GM12878 (cell line): Measurements from ENCODE around the gene NRP1.

ENCODE experiments used
- CHD2 ChIP-seq: IDR thresholded peaks from 2 replicates; pipeline ENCODE4 v1.6.1; 2011; ENCODE audit warnings: low read depth, low read length, improper control_type of control experiment, borderline replicate concordance
- EGR1 ChIP-seq, 2 experiments: IDR thresholded peaks; 1 replicate in 1 of 2; 2 replicates in 1 of 2; pipeline ENCODE4 v1.6.1; 2011 to 2012; ENCODE audit warnings: low read depth in 2 of 2, low read length in 2 of 2, borderline replicate concordance in 1 of 2, mild to moderate bottlenecking in 1 of 2, moderate library complexity in 1 of 2
- NFYA ChIP-seq: IDR thresholded peaks from 2 replicates; pipeline ENCODE4 v1.6.1; 2011; ENCODE audit warnings: low read depth, mild to moderate bottlenecking, low read length, improper control_type of control experiment, borderline replicate concordance
- POLR2A ChIP-seq: IDR thresholded peaks from 2 replicates; pipeline ENCODE4 v1.6.1; 2011; ENCODE audit warnings: low read depth, mild to moderate bottlenecking, low read length
- POLR2AphosphoS5 ChIP-seq: IDR thresholded peaks from 2 replicates; pipeline ENCODE4 v1.6.1; 2011; ENCODE audit warnings: mild to moderate bottlenecking, low read length, inconsistent platforms
- RFX5 ChIP-seq: IDR thresholded peaks from 2 replicates; pipeline ENCODE4 v1.6.1; 2011; ENCODE audit warnings: low read depth, low read length, improper control_type of control experiment
- SPI1 ChIP-seq: IDR thresholded peaks from 2 replicates; pipeline ENCODE4 v1.6.1; 2011; ENCODE audit warnings: low read depth, mild to moderate bottlenecking, low read length, moderate library complexity, borderline replicate concordance; ENCODE audit not compliant: insufficient read depth
- TAF1 ChIP-seq: IDR thresholded peaks from 2 replicates; pipeline ENCODE4 v1.6.1; 2011; ENCODE audit warnings: mild to moderate bottlenecking, low read depth, low read length, borderline replicate concordance
- TBL1XR1 ChIP-seq: IDR thresholded peaks from 2 replicates; pipeline ENCODE4 v1.6.1; 2012; ENCODE audit warnings: low read depth, low read length, improper control_type of control experiment
- TF ChIP-seq, protein P1 (sequence below): fragments of 450-650 bp; IDR thresholded peaks from 2 replicates; pipeline ENCODE4 v1.6.1; 2016; ENCODE audit warnings: mild to moderate bottlenecking, moderate library complexity, borderline replicate concordance
- TF ChIP-seq, protein P2 (sequence below), 3 experiments: IDR thresholded peaks in 2 of 3; conservative IDR thresholded peaks in 1 of 3; 2 replicates each; pipeline ENCODE4 v1.5.1; 2011; ENCODE audit warnings: low read depth in 3 of 3, low read length in 3 of 3, mild to moderate bottlenecking in 3 of 3, control low read depth in 2 of 3, moderate library complexity in 2 of 3, inconsistent platforms in 1 of 3, mixed read lengths in 1 of 3; ENCODE audit not compliant: control insufficient read depth in 2 of 3, insufficient read depth in 1 of 3; ENCODE audit errors: extremely low read depth in 1 of 3
- TF ChIP-seq, protein P3 (sequence below): fragments of 450-650 bp; IDR thresholded peaks from 2 replicates; pipeline ENCODE4 v1.6.1; 2017; ENCODE audit warnings: mild to moderate bottlenecking, low read depth, inconsistent platforms; ENCODE audit not compliant: poor library complexity, severe bottlenecking
- TF ChIP-seq, protein P4 (sequence below): fragments of 450-650 bp; formaldehyde crosslinking; IDR thresholded peaks from 2 replicates; pipeline ENCODE4 v1.5.0; 2022; ENCODE audit warnings: mild to moderate bottlenecking, missing genetic modification characterization

DNA sequence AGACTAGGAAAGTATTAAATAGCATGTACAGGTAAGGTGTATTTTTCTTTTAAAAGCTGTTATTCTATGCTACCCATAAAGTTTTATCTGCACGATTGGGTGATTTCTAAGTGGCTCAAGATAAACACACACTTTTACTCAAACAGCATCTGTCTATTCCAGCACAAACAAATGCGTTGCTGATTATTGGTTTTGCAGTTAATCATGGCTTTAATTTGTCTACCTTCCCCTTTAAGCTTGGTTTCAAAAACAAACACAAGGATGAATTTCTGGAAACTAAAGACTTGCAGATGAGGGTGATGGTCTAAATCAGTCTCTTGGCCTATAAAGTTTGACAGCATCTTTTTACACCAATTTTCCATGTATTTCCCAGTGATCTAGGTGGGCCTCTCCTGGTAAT, 94.2 kb downstream of the NRP1 start:
- TF ChIP-seq POLR2A (no peak), RFX5 (no peak), EGR1 (IDR thresholded peaks at IDR 0.05; ENCODE audit: borderline replicate concordance in 1 of 2, low read depth in 2 of 2, low read length in 2 of 2) (no peak), NFYA (no peak), POLR2AphosphoS5 (no peak), SPI1 (no peak), CHD2 (no peak), TBL1XR1 (no peak), TAF1 (no peak)
- TF ChIP-seq, protein P1, sequence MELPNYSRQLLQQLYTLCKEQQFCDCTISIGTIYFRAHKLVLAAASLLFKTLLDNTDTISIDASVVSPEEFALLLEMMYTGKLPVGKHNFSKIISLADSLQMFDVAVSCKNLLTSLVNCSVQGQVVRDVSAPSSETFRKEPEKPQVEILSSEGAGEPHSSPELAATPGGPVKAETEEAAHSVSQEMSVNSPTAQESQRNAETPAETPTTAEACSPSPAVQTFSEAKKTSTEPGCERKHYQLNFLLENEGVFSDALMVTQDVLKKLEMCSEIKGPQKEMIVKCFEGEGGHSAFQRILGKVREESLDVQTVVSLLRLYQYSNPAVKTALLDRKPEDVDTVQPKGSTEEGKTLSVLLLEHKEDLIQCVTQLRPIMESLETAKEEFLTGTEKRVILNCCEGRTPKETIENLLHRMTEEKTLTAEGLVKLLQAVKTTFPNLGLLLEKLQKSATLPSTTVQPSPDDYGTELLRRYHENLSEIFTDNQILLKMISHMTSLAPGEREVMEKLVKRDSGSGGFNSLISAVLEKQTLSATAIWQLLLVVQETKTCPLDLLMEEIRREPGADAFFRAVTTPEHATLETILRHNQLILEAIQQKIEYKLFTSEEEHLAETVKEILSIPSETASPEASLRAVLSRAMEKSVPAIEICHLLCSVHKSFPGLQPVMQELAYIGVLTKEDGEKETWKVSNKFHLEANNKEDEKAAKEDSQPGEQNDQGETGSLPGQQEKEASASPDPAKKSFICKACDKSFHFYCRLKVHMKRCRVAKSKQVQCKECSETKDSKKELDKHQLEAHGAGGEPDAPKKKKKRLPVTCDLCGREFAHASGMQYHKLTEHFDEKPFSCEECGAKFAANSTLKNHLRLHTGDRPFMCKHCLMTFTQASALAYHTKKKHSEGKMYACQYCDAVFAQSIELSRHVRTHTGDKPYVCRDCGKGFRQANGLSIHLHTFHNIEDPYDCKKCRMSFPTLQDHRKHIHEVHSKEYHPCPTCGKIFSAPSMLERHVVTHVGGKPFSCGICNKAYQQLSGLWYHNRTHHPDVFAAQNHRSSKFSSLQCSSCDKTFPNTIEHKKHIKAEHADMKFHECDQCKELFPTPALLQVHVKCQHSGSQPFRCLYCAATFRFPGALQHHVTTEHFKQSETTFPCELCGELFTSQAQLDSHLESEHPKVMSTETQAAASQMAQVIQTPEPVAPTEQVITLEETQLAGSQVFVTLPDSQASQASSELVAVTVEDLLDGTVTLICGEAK = no peak
- TF ChIP-seq, protein P2, sequence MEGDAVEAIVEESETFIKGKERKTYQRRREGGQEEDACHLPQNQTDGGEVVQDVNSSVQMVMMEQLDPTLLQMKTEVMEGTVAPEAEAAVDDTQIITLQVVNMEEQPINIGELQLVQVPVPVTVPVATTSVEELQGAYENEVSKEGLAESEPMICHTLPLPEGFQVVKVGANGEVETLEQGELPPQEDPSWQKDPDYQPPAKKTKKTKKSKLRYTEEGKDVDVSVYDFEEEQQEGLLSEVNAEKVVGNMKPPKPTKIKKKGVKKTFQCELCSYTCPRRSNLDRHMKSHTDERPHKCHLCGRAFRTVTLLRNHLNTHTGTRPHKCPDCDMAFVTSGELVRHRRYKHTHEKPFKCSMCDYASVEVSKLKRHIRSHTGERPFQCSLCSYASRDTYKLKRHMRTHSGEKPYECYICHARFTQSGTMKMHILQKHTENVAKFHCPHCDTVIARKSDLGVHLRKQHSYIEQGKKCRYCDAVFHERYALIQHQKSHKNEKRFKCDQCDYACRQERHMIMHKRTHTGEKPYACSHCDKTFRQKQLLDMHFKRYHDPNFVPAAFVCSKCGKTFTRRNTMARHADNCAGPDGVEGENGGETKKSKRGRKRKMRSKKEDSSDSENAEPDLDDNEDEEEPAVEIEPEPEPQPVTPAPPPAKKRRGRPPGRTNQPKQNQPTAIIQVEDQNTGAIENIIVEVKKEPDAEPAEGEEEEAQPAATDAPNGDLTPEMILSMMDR (IDR thresholded peaks at IDR 0.05 in 2 of 3, conservative IDR thresholded peaks at IDR 0.05 in 1 of 3; ENCODE audit: control insufficient read depth in 2 of 3, extremely low read depth in 1 of 3, insufficient read depth in 1 of 3, low read depth in 3 of 3, low read length in 3 of 3) = no peak
- TF ChIP-seq, protein P3, sequence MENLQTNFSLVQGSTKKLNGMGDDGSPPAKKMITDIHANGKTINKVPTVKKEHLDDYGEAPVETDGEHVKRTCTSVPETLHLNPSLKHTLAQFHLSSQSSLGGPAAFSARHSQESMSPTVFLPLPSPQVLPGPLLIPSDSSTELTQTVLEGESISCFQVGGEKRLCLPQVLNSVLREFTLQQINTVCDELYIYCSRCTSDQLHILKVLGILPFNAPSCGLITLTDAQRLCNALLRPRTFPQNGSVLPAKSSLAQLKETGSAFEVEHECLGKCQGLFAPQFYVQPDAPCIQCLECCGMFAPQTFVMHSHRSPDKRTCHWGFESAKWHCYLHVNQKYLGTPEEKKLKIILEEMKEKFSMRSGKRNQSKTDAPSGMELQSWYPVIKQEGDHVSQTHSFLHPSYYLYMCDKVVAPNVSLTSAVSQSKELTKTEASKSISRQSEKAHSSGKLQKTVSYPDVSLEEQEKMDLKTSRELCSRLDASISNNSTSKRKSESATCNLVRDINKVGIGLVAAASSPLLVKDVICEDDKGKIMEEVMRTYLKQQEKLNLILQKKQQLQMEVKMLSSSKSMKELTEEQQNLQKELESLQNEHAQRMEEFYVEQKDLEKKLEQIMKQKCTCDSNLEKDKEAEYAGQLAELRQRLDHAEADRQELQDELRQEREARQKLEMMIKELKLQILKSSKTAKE = no peak
- TF ChIP-seq, protein P4, sequence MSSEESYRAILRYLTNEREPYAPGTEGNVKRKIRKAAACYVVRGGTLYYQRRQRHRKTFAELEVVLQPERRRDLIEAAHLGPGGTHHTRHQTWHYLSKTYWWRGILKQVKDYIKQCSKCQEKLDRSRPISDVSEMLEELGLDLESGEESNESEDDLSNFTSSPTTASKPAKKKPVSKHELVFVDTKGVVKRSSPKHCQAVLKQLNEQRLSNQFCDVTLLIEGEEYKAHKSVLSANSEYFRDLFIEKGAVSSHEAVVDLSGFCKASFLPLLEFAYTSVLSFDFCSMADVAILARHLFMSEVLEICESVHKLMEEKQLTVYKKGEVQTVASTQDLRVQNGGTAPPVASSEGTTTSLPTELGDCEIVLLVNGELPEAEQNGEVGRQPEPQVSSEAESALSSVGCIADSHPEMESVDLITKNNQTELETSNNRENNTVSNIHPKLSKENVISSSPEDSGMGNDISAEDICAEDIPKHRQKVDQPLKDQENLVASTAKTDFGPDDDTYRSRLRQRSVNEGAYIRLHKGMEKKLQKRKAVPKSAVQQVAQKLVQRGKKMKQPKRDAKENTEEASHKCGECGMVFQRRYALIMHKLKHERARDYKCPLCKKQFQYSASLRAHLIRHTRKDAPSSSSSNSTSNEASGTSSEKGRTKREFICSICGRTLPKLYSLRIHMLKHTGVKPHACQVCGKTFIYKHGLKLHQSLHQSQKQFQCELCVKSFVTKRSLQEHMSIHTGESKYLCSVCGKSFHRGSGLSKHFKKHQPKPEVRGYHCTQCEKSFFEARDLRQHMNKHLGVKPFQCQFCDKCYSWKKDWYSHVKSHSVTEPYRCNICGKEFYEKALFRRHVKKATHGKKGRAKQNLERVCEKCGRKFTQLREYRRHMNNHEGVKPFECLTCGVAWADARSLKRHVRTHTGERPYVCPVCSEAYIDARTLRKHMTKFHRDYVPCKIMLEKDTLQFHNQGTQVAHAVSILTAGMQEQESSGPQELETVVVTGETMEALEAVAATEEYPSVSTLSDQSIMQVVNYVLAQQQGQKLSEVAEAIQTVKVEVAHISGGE (CRISPR knock-in tag) = no peak
